A549 treated with AZD2906 at 1 μM for 4 hours (cell line): ENCODE measurements around the gene COPS8. TPM values are rescaled to one million over a fixed set of nuclear protein-coding genes. Genes with fewer than 3 reads are reported as not detected.

Experiments used
- total RNA-seq: library from RNA; stranded (reverse); fragments of 200-300 nt; extraction: Qiagen RNA extraction; gene quantifications from 5 replicates; pipeline ENCODE4 v1.2.3, GENCODE V29; 2022

COPS8 gene
- total RNA-seq = 139 to 156 TPM (median 143 TPM) in 5 replicates

GRCh38 chr2:237085248-237086221 lies at the start of gene COPS8:
Gene COPS8 (plus strand): TSS chr2:237085889. CDS start chr2:237085965, 76 bp downstream.

